PFSK-1 (cell line): ENCODE results near the gene WWC2.

Experiments used
- FOXP2 ChIP-seq: optimal IDR thresholded peaks from 2 replicates; pipeline ENCODE3; 2011; ENCODE audit warnings: borderline replicate concordance, control low read depth, inconsistent platforms; ENCODE audit not compliant: insufficient read depth; ENCODE audit errors: extremely low read length, extremely low read depth
- POLR2AphosphoS5 ChIP-seq: IDR thresholded peaks from 2 replicates; pipeline ENCODE4 v1.6.1; 2012; ENCODE audit warnings: low read depth, mild to moderate bottlenecking, control low read depth, low read length, moderate library complexity
- REST ChIP-seq, 2 experiments: IDR thresholded peaks; 2 replicates each; pipeline versions ENCODE4 v1.6.1 to v1.8.0; 2011 to 2012; ENCODE audit warnings: low read depth in 2 of 2, low read length in 2 of 2, control low read depth in 1 of 2, inconsistent platforms in 1 of 2, mild to moderate bottlenecking in 1 of 2, moderate library complexity in 1 of 2; ENCODE audit not compliant: insufficient read depth in 1 of 2
- SIN3A ChIP-seq: IDR thresholded peaks from 2 replicates; pipeline ENCODE4 v1.6.1; 2012; ENCODE audit warnings: mild to moderate bottlenecking, low read length, moderate library complexity, borderline replicate concordance; ENCODE audit not compliant: insufficient read depth
- TAF1 ChIP-seq: IDR thresholded peaks from 2 replicates; pipeline ENCODE4 v1.6.1; 2012; ENCODE audit warnings: low read length, control low read depth, borderline replicate concordance; ENCODE audit not compliant: insufficient read depth

GRCh38 chr4:183355405-183355804 lies 256.3 kb downstream of the WWC2 start:
- TF ChIP-seq TAF1 (no peak), POLR2AphosphoS5 (no peak), REST (IDR thresholded peaks at IDR 0.05; ENCODE audit: insufficient read depth in 1 of 2, low read depth in 2 of 2, low read length in 2 of 2) (no peak), SIN3A (no peak), FOXP2 (no peak)
